Neutrophil (primary cell): ENCODE results near the gene ADAMTSL1.

Source experiments
- H3K27ac ChIP-seq: fragments of 200-600 bp; sonication (generic); 2 replicates; pipeline ENCODE4 v1.5.1; 2016; ENCODE audit warnings: mild to moderate bottlenecking, moderate library complexity
- H3K27me3 ChIP-seq: fragments of 200-600 bp; sonication (generic); 2 replicates; pipeline ENCODE4 v1.6.0; 2016; ENCODE audit warnings: mild to moderate bottlenecking
- H3K36me3 ChIP-seq: fragments of 200-600 bp; sonication (generic); 2 replicates; pipeline ENCODE4 v1.5.1; 2017
- H3K4me1 ChIP-seq, 2 experiments: fragments of 200-600 bp in 1 of 2; sonication (generic) in 1 of 2; 1 replicate in 1 of 2; 2 replicates in 1 of 2; pipeline versions ENCODE4 v1.5.1 to v1.6.1; 2013 to 2016; ENCODE audit warnings: low read depth in 1 of 2, low read length in 1 of 2, mild to moderate bottlenecking in 1 of 2, moderate library complexity in 1 of 2; ENCODE audit not compliant: control insufficient read depth in 1 of 2, insufficient read depth in 1 of 2
- H3K4me3 ChIP-seq, 2 experiments: fragments of 200-600 bp in 1 of 2; sonication (generic) in 1 of 2; 1 replicate in 1 of 2; 2 replicates in 1 of 2; pipeline ENCODE4 v1.5.1; 2013 to 2016; ENCODE audit warnings: low read depth in 1 of 2, low read length in 1 of 2, mild to moderate bottlenecking in 1 of 2, moderate library complexity in 1 of 2
- H3K9me3 ChIP-seq: fragments of 200-600 bp; sonication (generic); 2 replicates; pipeline ENCODE4 v1.5.1; 2016
- CTCF ChIP-seq: fragments of 200-600 bp; sonication (generic); IDR thresholded peaks from 2 replicates; pipeline ENCODE4 v1.5.1; 2016; ENCODE audit warnings: antibody characterized with exemption

ADAMTSL1 gene

GRCh38 chr9:18741359-18741758, 267.4 kb downstream of the ADAMTSL1 start:
- Histone ChIP-seq H3K4me3 (no peak overlapping the region), H3K27me3 (no peaks in the 10 kb centered on the region), H3K4me1 (no peaks in the 10 kb centered on the region), H3K9me3 (no peaks in the 10 kb centered on the region), H3K36me3 (no peaks in the 10 kb centered on the region), H3K27ac (no peak overlapping the region)
- TF ChIP-seq CTCF = no peak

GRCh38 chr9:18741945-18742344, 268.0 kb downstream of the ADAMTSL1 start:
- TF ChIP-seq CTCF = no peak
- no peak overlapping the region for H3K27ac ChIP-seq

GRCh38 chr9:18743421-18743820, 269.5 kb downstream of the ADAMTSL1 start:
- Histone ChIP-seq H3K9me3 (no peaks in the 10 kb centered on the region), H3K4me3 (no peak overlapping the region), H3K4me1 (no peaks in the 10 kb centered on the region), H3K27ac (no peak overlapping the region), H3K36me3 (no peaks in the 10 kb centered on the region), H3K27me3 (no peaks in the 10 kb centered on the region)
- no peak for TF ChIP-seq CTCF

More at GRCh38 chr9:18741945-18742344, 268.0 kb downstream of the ADAMTSL1 start:
- Histone ChIP-seq H3K27me3 (no peaks in the 10 kb centered on the region), H3K36me3 (no peaks in the 10 kb centered on the region), H3K4me1 (no peaks in the 10 kb centered on the region), H3K9me3 (no peaks in the 10 kb centered on the region), H3K4me3 (no peak overlapping the region)

GRCh38 chr9:18743971-18744370, 270.0 kb downstream of the ADAMTSL1 start:
- Histone ChIP-seq H3K4me3 (no peak overlapping the region), H3K27me3 (no peaks in the 10 kb centered on the region), H3K4me1 (no peaks in the 10 kb centered on the region), H3K36me3 (no peaks in the 10 kb centered on the region), H3K27ac (no peak overlapping the region), H3K9me3 (no peaks in the 10 kb centered on the region)
- TF ChIP-seq CTCF = no peak

- Histone ChIP-seq H3K27ac (no peak overlapping the region), H3K4me3 (no peak overlapping the region), H3K36me3 (no peaks in the 10 kb centered on the region), H3K4me1 (no peaks in the 10 kb centered on the region), H3K9me3 (no peaks in the 10 kb centered on the region), H3K27me3 (no peaks in the 10 kb centered on the region)
- no peak for TF ChIP-seq CTCF
Observed at GRCh38 chr9:18745710-18746109, 271.8 kb downstream of the ADAMTSL1 start.

- Histone ChIP-seq H3K4me1 (no peaks in the 10 kb centered on the region), H3K27ac (no peak overlapping the region)
Observed at GRCh38 chr9:18746631-18747030, 272.7 kb downstream of the ADAMTSL1 start.

More at GRCh38 chr9:18746631-18747030, 272.7 kb downstream of the ADAMTSL1 start:
- no peaks in the 10 kb centered on the region for H3K36me3 ChIP-seq
- H3K4me3 ChIP-seq = no peak overlapping the region
- H3K9me3 ChIP-seq = no peaks in the 10 kb centered on the region
- no peaks in the 10 kb centered on the region for H3K27me3 ChIP-seq
- no peak for TF ChIP-seq CTCF
